ENCODE measurements around the gene SELENOH.
A peak's percentile ranks its signal among the peaks of the same experiment; 100 is the strongest.
"Not testable (repeated sequence)": the region's sequence is repeated elsewhere in the genome, so short reads cannot be mapped to it uniquely, and the experiment has no call there.

Gene SELENOH

GRCh38 chr11:57741132-57742086 lies at the start of gene SELENOH:
SELENOH (plus strand) TSS chr11:57741491; CDS start chr11:57741596, 105 bp downstream.
- DNase-seq, result peak; percentile 97

GRCh38 chr11:57698843-57699365 lies 42.4 kb upstream of the SELENOH start:
- DNase-seq, result no peak

- no peak for DNase-seq
These were observed 41.5 kb upstream of the SELENOH start for GRCh38 chr11:57699813-57700212.

- no peak for DNase-seq
These were observed 40.9 kb upstream of the SELENOH start for GRCh38 chr11:57700425-57700824.

- DNase-seq, result no peak
These were observed 38.0 kb upstream of the SELENOH start for GRCh38 chr11:57703341-57703740.

GRCh38 chr11:57704932-57705331 lies 36.4 kb upstream of the SELENOH start:
- no peak for DNase-seq

- DNase-seq, result not testable (repeated sequence)
These were observed 35.9 kb upstream of the SELENOH start for GRCh38 chr11:57705432-57705831.

GRCh38 chr11:57709802-57710367 lies 31.4 kb upstream of the SELENOH start:
- DNase-seq, result no peak

GRCh38 chr11:57711414-57712255 lies 29.7 kb upstream of the SELENOH start, which contains the start of gene MED19:
MED19 (minus strand) TSS chr11:57712215; CDS start chr11:57712179, 36 bp downstream.
- DNase-seq, result peak; percentile 76

GRCh38 chr11:57712256-57713150 lies 28.8 kb upstream of the SELENOH start, which contains the start of gene TMX2:
TMX2 (plus strand) TSS chr11:57712593; CDS start chr11:57712619, 26 bp downstream.
- peak; percentile 92 for DNase-seq

- no peak for DNase-seq
These were observed 27.5 kb upstream of the SELENOH start for GRCh38 chr11:57713835-57714234.

GRCh38 chr11:57716726-57717125 lies 24.6 kb upstream of the SELENOH start:
- DNase-seq, result not testable (repeated sequence)

GRCh38 chr11:57727185-57727584 lies 14.1 kb upstream of the SELENOH start:
- no peak for DNase-seq

- no peak for DNase-seq
These were observed 12.5 kb upstream of the SELENOH start for GRCh38 chr11:57728829-57729228.

GRCh38 chr11:57729479-57729878 lies 11.8 kb upstream of the SELENOH start:
- DNase-seq, result no peak

GRCh38 chr11:57732661-57733060 lies 8.6 kb upstream of the SELENOH start:
- DNase-seq, result no peak

GRCh38 chr11:57735619-57736298 lies 5.5 kb upstream of the SELENOH start:
- DNase-seq, result no peak

- no peak for DNase-seq
These were observed 779 bp downstream of the SELENOH start for GRCh38 chr11:57742087-57742452.

GRCh38 chr11:57744357-57744756 lies 3.1 kb downstream of the SELENOH start:
- DNase-seq, result no peak

- DNase-seq, result no peak
These were observed 3.9 kb downstream of the SELENOH start for GRCh38 chr11:57745206-57745605.

GRCh38 chr11:57746920-57747319 lies 5.6 kb downstream of the SELENOH start:
- no peak for DNase-seq
